ENCODE measurements around the gene LDAH.

LDAH gene

GRCh38 chr2:20650393-20650876, 172.5 kb downstream of the LDAH start:
- peak; percentile 64 for DNase-seq

- DNase-seq: no peak
Observed at GRCh38 chr2:20649976-20650375, 172.9 kb downstream of the LDAH start.

GRCh38 chr2:20649576-20649975, 173.3 kb downstream of the LDAH start:
- no peak for DNase-seq

- no peak for DNase-seq
Observed at GRCh38 chr2:20648831-20649230, 174.1 kb downstream of the LDAH start.

- no peak for DNase-seq
Observed at GRCh38 chr2:20648206-20648605, 174.7 kb downstream of the LDAH start.

- DNase-seq: no peak
Observed at GRCh38 chr2:20647738-20648137, 175.2 kb downstream of the LDAH start.

- DNase-seq: no peak
Observed at GRCh38 chr2:20647211-20647610, 175.7 kb downstream of the LDAH start.

- DNase-seq: no peak
Observed at GRCh38 chr2:20646446-20646845, 176.5 kb downstream of the LDAH start.

GRCh38 chr2:20645761-20646160, 177.1 kb downstream of the LDAH start:
- DNase-seq: no peak

- DNase-seq: no peak
Observed at GRCh38 chr2:20645301-20645701, 177.6 kb downstream of the LDAH start.

GRCh38 chr2:20643826-20644225, 179.1 kb downstream of the LDAH start:
- DNase-seq: no peak

GRCh38 chr2:20643060-20643459, 179.8 kb downstream of the LDAH start:
- no peak for DNase-seq

- DNase-seq: peak; percentile 81
Observed at GRCh38 chr2:20642055-20642971, 180.6 kb downstream of the LDAH start.

- no peak for DNase-seq
Observed at GRCh38 chr2:20641123-20641985, 181.5 kb downstream of the LDAH start.

GRCh38 chr2:20640411-20641122, 182.3 kb downstream of the LDAH start:
- DNase-seq: no peak

- DNase-seq: no peak
Observed at GRCh38 chr2:20638646-20639430, 184.1 kb downstream of the LDAH start.

- no peak for DNase-seq
Observed at GRCh38 chr2:20638014-20638413, 184.9 kb downstream of the LDAH start.

- DNase-seq: no peak
Observed at GRCh38 chr2:20637147-20637546, 185.8 kb downstream of the LDAH start.

- peak; percentile 74 for DNase-seq
Observed at GRCh38 chr2:20635675-20636584, 187.0 kb downstream of the LDAH start.

- DNase-seq: no peak
Observed at GRCh38 chr2:20635113-20635510, 187.8 kb downstream of the LDAH start.

GRCh38 chr2:20634507-20635112, 188.3 kb downstream of the LDAH start:
- no peak for DNase-seq
